ENCODE measurements around the gene MAP2. TPM values are rescaled to one million over a fixed set of nuclear protein-coding genes. Genes with fewer than 3 reads are reported as not detected.

The MAP2 gene
- total RNA-seq, 3 donors from 2014 or later: 8.2 to 18.6 (median 11.5) TPM

DNA sequence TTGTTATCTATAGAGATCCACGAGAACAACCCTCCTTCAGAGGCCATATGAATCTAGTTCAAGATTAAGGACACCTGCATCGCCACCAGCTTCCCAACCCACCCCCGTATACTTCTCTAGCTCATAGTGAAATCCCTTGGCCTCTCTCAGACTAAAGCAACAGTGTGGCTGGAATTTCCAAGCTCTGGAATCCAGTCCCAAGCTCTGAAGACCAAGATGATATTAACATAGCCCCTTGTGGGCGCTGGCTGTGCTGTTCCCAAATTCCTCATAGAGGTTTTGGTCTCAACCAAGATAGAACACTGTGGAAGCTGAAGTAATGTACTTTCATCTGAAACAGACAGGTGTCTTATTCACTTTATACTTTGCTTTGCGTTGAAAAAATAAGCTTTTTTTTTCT, 139.6 kb downstream of the MAP2 start:
- Histone ChIP-seq H3K9me3 (no peaks in the 10 kb centered on the region), H3K4me3 (no peak overlapping the region), H3K27ac (no peak overlapping the region), H3K27me3 (no peaks in the 10 kb centered on the region), H3K4me1 (no peaks in the 10 kb centered on the region), H3K36me3 (no peaks in the 10 kb centered on the region)
- no peak for DNase-seq (ENCODE audit: low spot score in 2 of 2)
- intact Hi-C loops (cut with DNase I; ENCODE audit: low total_unique reads): no loop called here
- TF ChIP-seq, protein P1, sequence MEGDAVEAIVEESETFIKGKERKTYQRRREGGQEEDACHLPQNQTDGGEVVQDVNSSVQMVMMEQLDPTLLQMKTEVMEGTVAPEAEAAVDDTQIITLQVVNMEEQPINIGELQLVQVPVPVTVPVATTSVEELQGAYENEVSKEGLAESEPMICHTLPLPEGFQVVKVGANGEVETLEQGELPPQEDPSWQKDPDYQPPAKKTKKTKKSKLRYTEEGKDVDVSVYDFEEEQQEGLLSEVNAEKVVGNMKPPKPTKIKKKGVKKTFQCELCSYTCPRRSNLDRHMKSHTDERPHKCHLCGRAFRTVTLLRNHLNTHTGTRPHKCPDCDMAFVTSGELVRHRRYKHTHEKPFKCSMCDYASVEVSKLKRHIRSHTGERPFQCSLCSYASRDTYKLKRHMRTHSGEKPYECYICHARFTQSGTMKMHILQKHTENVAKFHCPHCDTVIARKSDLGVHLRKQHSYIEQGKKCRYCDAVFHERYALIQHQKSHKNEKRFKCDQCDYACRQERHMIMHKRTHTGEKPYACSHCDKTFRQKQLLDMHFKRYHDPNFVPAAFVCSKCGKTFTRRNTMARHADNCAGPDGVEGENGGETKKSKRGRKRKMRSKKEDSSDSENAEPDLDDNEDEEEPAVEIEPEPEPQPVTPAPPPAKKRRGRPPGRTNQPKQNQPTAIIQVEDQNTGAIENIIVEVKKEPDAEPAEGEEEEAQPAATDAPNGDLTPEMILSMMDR (IDR thresholded peaks at IDR 0.05): no peak
- TF ChIP-seq POLR2AphosphoS5 (IDR thresholded peaks at IDR 0.05) (no peak), POLR2A (IDR thresholded peaks at IDR 0.05) (no peak)

DNA sequence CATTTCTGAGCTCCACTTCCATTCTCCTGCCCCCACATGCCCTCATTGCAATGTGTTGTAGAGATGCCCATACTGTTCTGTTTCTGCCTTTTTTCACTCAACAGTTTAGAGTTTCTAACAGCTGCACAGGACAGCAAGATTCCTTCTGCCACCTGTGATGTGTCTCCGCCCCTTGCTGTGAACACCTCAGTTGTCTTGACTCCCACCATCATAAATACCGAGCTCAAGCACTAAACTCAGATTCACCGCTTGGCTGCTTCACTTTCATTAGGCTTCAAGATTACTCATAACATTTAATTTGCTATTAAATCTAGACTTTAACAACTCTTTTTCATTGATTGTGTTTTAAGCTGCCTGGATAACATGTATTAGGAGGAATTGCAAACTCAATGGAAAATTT, 141.0 kb downstream of the MAP2 start:
- intact Hi-C loops (cut with DNase I; ENCODE audit: low total_unique reads): no loop called here
- Histone ChIP-seq H3K27me3 (no peaks in the 10 kb centered on the region), H3K36me3 (no peaks in the 10 kb centered on the region), H3K4me3 (no peak overlapping the region), H3K27ac (no peak overlapping the region), H3K4me1 (no peaks in the 10 kb centered on the region), H3K9me3 (no peaks in the 10 kb centered on the region)
- no peak for TF ChIP-seq POLR2A (IDR thresholded peaks at IDR 0.05)
- TF ChIP-seq POLR2AphosphoS5 (IDR thresholded peaks at IDR 0.05): no peak
- TF ChIP-seq, protein P1 (IDR thresholded peaks at IDR 0.05): no peak
- DNase-seq (ENCODE audit: low spot score in 2 of 2): no peak

DNA sequence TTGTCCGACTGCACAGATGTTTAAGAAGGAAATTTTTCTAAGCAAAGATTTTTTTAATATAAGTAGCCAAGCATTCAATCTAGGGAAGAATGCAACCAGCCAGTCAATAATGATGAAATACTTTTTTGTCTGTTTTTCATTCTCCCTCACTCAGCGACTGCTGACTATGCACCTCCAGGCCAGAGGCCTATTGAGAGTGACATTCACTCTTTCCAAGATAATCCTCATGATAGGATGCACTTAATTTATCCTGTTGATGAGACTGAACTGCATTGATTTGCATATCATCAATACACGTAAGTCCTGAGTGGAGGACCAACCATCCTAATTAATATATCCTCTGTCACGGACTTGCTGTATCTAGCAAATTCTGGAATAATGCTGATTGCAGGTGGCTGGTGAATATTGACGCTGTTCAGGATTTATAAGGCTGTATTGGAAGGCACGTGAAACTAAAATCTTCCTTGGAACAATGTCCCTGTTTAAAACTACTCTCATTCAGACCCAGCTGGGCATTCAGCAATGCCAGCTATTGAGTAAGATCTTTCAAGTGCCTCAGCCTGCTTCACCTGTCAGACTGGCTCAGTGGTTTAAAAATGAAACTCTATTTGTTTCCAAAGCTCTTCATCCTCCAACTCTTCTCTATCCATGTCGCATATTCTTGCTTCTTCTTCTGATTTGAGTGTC, 142.2 kb downstream of the MAP2 start:
- H3K27ac ChIP-seq: no peak overlapping the region
- H3K9me3 ChIP-seq: no peaks in the 10 kb centered on the region
- H3K4me3 ChIP-seq: no peak overlapping the region
- DNase-seq (ENCODE audit: low spot score in 2 of 2): peak in 1 of 2 donors; percentile 36
- no peaks in the 10 kb centered on the region for H3K4me1 ChIP-seq
- H3K36me3 ChIP-seq: no peaks in the 10 kb centered on the region
- intact Hi-C loops (cut with DNase I; ENCODE audit: low total_unique reads): no loop called here
- H3K27me3 ChIP-seq: no peaks in the 10 kb centered on the region
- TF ChIP-seq, protein P1 (IDR thresholded peaks at IDR 0.05): no peak

DNA sequence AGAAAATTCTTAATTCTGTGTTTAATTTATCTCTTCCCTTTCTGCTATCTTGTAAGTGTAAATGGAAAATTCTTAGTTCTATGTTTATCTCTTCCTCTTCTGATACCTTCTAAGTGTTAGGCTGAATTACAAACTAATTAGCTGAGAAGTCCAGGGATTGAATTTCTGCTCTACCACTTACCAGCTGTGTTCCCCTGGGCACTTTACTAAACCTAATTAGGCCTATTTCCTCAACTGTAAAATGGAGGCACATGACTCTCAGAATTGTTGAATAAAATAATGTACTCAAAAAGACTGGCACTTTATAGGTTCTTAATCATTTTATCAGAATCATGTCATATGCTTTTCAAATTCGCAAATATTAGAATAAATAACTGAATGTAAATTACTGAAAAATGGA, 146.3 kb downstream of the MAP2 start:
- no peak for DNase-seq (ENCODE audit: low spot score in 2 of 2)
- Histone ChIP-seq H3K4me1 (no peaks in the 10 kb centered on the region), H3K36me3 (no peaks in the 10 kb centered on the region), H3K4me3 (no peak overlapping the region), H3K9me3 (no peaks in the 10 kb centered on the region), H3K27me3 (no peaks in the 10 kb centered on the region), H3K27ac (no peak overlapping the region)
- no peak for TF ChIP-seq POLR2A (IDR thresholded peaks at IDR 0.05)
- TF ChIP-seq, protein P1 (IDR thresholded peaks at IDR 0.05): no peak
- no peak for TF ChIP-seq POLR2AphosphoS5 (IDR thresholded peaks at IDR 0.05)
- intact Hi-C loops (cut with DNase I; ENCODE audit: low total_unique reads): no loop called here

DNA sequence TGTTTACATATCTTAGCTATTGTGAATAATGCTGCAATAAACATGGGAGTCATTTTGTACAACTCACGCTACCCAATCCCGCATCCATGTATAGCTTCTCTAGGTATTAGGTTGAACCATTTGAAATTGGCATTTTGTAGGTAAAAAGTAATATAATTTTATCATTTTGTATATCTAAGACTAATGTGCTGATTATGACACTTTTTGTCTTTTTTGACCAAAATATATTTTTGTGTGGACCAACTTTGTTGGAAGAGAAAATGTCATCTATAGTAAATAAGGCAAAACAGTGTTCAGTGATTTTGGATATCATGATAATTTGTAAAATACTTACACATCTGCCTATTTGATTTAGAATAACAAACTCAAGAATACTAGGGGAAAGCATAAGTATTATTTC, 150.7 kb downstream of the MAP2 start:
- TF ChIP-seq, protein P1 (IDR thresholded peaks at IDR 0.05): no peak
- TF ChIP-seq POLR2A (IDR thresholded peaks at IDR 0.05) (no peak), POLR2AphosphoS5 (IDR thresholded peaks at IDR 0.05) (no peak)
- no peak for DNase-seq (ENCODE audit: low spot score in 2 of 2)
- Histone ChIP-seq H3K36me3 (no peaks in the 10 kb centered on the region), H3K4me3 (no peak overlapping the region), H3K9me3 (no peaks in the 10 kb centered on the region), H3K27me3 (no peaks in the 10 kb centered on the region), H3K4me1 (no peaks in the 10 kb centered on the region), H3K27ac (no peak overlapping the region)
- intact Hi-C loops (cut with DNase I; ENCODE audit: low total_unique reads): no loop called here
